ENCODE data around the gene GSPT1.
"Not testable (repeated sequence)": the region's sequence is repeated elsewhere in the genome, so short reads cannot be mapped to it uniquely, and the experiment has no call there.

Gene GSPT1

GRCh38 chr16:11915644-11916523 is at the start of gene GSPT1:
GSPT1 (minus strand) TSS chr16:11915956; CDS start chr16:11915720, 236 bp downstream.
- DNase-seq, result peak; percentile 98

GRCh38 chr16:11964761-11965551 is 49.2 kb upstream of the GSPT1 start, which contains the start of gene TNFRSF17:
TNFRSF17 (plus strand) TSS chr16:11965210; CDS start chr16:11965325, 115 bp downstream.
- no peak for DNase-seq

DNA sequence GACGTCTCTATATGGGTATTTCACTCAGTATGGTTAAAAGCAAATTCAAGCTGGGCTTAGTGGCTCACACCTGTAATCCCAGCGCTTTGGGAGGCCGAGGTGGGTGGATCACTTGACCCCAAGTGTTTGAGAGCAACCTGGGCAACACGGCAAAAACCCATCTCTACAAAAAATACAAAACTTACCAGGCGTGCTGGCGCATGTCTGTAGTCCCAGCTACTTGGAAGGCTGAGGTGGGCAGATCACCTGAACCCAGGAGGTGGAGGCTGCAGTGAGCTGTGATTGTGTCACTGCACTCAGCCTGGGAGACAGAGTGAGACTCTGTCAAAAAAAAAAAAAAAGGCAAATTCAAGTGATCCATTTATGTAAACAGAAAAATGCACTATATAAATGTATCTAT is 48.0 kb upstream of the GSPT1 start:
- DNase-seq, result no peak

- DNase-seq, result not testable (repeated sequence)
These were observed 47.2 kb upstream of the GSPT1 start for GRCh38 chr16:11962978-11963377.

- not testable (repeated sequence) for DNase-seq
These were observed 46.7 kb upstream of the GSPT1 start for GRCh38 chr16:11962457-11962856.

DNA sequence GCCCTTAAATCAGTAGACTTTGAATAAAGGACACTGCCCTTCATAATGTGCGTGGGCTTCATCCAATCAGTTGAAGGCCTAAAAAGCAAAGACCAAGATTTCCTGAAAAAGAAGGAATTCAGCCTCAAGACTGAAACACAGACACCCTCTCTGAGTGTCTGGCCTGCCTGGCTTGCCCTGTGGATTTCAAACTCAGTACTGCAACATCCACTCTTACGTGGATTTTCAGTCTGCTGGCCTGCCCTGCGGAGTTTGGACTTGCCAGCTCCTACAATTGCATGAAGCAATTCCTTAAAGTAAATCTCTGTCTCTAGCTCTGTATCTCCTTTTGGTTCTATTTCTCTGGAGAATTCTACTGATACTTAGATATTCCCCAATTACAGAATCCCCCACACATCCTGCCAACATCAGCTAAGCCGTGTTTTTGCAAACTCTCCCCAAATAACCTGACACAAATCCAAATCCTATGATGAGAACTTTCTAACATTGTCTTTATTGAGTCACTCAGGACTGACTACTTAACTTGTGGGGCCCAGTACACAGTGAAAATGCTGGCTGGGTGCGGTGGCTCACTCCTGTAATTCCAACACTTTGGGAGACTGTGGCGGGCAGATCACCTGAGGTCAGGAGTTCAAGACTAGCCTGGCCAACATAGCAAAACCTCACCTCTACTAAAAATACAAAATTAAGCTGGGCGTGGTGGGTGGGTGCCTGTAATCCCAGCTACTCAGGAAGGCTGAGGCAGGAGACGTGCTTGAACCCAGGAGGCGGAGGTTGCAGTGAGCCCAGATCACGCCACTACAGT is 42.0 kb upstream of the GSPT1 start:
- no peak for DNase-seq

DNA sequence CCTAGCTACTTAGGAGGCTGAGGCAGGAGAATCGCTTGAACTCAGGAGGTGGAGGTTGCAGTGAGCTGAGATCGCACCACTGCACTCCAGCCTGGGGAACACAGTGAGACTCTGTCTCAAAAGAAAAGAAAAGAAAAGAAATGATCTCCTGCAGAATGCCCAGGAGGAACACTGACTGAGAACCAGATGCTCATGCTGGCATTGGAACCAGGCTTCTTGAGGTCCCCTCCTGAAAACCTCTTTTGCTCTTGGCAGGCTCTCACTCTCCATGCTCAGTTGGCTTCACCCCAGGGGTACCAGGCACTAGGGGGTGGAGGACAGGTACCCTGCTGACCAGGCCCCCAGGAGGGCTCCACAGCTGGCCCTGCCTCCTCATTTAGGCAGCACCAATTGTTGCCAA is 40.8 kb upstream of the GSPT1 start:
- no peak for DNase-seq

DNA sequence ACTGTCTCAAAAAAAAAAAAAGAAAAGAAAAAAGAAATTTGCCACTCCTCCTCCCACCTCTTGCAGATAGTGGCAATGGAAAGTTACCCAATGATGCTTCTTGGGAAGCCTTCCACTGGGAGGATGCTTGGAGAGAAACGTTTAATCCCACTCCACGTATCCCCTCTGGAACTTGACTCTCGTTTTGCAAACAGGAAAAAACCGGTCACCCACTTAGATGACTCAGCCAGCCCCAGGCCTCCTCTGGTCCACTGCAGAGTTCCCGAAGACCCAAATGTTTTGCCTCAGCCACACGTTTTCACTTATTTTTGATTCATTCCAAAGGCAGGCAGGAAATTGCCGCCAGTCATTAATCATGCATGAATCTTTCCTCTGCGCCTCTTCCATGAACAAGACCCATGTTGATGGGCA is 40.0 kb upstream of the GSPT1 start:
- DNase-seq, result no peak

DNA sequence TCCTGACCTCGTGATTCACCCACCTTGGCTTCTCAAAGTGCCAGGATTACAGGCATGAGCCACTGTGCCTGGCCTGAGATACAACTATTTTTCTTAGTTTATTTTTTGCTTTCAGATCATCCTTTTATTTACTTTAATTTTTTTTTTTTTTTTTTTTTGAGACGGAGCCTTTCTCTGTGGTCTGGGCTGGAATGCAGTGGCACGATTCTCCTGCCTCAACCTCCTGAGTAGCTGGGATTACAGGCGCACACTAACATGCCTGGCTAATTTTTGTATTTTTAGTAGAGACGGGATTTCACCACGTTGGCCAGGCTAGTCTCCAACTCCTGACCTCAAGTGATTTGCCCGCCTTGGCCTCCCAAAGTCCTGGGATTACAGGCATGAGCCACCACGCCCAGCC is 37.8 kb upstream of the GSPT1 start:
- not testable (repeated sequence) for DNase-seq

- no peak for DNase-seq
These were observed 34.6 kb upstream of the GSPT1 start for GRCh38 chr16:11950388-11950787.

DNA sequence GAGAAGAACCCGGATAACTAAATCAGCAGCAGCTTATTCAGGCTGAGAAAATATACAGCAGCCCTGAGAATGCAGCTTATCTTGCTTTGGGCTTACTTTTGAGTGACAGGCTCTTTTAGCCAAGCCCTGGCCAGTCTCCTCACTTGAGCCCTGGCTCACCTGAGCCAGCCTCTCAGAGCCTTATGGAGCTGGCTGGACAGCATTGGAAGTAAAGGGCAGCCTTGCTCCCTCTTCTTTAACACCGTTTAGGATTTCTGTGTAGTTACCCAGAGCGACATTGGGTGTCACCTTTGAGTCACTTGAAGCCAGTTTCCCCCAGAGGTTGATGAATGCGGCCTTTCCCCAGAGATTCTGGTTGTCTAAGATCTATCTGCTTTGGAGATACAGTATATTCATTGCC is 33.8 kb upstream of the GSPT1 start:
- no peak for DNase-seq

DNA sequence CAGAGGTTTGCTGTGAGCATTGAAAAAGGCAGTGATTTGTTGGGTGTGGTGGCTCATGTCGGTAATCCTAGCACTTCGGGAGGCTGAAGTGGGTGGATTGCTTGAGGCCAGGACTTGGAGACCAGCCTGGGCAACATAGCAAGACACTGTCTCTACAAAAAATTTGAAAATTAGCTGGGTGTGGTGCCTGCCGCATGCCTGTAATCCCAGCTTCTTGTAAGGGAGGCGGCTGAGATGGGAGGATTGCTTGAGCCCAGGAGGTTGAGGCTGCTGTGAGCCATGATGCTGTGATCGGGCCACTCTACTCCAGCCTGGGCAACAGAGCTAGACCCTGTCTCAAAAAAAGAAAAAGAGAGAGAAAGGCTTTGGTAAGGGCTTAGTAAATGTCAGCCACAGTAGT is 33.1 kb upstream of the GSPT1 start:
- DNase-seq, result no peak

DNA sequence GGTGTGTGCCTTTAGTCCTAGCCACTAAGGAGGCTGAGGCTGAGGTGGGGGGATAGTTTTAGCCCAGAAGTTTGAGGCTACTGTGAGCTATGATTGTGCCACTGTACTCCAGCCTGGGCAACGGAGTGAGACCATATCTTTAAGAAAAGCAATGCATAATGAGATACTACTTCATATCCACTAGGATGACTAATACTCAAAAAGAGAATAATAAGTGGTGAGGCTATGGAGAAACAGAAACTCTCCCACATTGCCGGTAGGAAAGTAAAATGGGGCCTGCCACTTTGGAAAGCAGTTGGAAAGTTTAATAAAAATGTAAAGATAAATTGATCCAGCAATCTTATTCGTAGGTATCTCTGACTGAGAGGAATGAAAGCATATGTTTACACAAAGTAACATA is 30.7 kb upstream of the GSPT1 start:
- DNase-seq, result no peak

- not testable (repeated sequence) for DNase-seq
These were observed 26.2 kb upstream of the GSPT1 start, which contains the start of gene NPIPB2 for GRCh38 chr16:11941945-11942344. NPIPB2 (minus strand) TSS chr16:11942045; CDS start chr16:11942045, 0 bp downstream.

DNA sequence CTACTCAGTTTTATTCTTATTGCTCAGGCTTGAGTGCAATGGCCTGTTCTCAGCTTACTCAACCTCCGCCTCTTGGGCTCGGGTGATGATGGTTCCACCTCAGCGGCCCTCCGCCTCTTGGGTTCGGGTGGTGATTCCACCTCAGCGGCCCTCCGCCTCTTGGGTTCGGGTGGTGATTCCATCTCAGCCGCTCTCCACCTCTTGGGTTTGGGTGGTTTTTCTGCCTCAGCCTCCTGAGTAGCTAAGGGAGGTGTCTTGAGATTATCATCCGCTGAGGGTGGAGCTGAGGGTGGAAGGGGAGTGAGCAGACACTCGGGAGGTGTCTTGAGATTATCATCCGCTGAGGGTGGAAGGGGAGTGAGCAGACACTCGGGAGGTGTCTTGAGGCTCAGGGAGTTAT is 11.6 kb upstream of the GSPT1 start:
- not testable (repeated sequence) for DNase-seq

- DNase-seq, result not testable (repeated sequence)
These were observed 8.3 kb upstream of the GSPT1 start for GRCh38 chr16:11924046-11924445.

DNA sequence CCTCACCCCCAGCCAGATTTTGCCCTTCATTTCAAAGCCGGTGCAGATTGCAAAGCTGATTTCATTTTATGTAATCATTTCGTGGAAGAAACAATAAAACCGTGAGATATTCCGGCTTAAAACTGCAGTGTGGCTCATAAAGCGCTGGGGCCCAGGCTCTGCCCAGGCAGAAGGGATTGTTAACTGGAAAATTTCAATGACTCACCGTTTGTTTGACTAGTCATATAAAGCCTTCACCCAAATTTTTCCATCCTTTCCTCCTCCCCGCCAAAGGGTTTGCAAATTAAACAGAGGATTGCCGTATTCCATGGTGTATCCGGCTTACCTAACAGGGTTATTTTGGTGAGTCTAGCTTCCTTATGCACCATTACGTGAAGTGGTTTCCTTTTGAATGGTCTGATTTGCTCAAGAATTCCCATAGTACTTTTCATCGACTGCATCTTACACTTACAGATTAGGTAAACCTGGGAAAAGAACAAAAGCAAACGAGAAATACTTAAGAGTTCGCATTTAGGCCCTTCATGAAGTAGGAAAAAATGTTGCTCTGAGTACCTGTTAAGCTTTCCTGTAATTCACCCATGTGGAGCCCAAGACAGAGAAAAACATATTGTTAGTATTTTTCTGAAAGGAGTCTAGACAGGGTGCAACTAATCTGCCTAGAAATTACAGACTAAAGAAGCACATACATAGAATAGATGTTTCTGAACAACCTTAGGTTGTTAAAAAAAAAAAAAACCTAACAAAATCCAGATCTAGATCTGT is 949 bp upstream of the GSPT1 start:
- no peak for DNase-seq

- peak; percentile 10 for DNase-seq
These were observed 577 bp downstream of the GSPT1 start for GRCh38 chr16:11915114-11915643.

DNA sequence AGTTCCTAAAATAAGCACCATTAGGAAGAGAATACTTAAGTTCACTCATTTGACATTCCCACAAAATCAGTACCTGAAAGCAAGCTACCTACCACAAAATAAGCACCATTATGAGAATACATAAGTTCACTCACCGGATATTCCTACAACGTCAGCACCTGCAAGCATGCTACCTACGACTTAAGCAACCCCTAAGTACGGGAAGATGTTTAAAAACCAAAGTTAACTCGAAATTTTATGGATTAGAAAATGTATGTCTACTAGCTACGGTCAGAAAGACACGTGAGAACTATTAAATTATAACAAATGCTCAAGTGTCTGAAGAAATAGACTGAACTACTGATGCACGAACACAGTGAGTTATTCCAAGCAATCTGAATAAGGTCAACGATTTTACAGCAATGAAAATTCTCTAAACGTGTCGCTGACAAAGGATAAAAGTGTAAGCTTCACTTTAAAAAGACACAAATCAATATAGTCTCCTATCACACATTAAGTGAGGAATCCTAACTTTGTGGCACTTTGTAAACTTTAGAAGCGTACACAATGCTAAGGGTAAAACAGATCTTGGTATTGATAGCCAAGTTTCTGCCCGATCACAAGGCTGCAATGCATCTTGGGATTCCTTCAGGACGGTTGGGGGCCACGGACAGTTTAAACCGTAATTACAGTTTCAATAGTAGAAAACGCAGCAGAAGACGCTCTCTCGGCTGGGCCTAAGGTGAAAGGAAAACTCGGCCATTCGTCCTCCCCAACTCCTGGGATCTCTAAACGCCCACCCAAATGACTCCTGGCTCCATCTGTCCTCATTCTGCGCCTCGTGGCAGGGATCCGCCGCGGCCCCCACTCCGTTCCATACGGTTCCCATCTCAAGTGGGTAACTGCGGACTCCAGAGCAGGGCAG is 1.3 kb downstream of the GSPT1 start:
- peak; percentile 15 for DNase-seq

DNA sequence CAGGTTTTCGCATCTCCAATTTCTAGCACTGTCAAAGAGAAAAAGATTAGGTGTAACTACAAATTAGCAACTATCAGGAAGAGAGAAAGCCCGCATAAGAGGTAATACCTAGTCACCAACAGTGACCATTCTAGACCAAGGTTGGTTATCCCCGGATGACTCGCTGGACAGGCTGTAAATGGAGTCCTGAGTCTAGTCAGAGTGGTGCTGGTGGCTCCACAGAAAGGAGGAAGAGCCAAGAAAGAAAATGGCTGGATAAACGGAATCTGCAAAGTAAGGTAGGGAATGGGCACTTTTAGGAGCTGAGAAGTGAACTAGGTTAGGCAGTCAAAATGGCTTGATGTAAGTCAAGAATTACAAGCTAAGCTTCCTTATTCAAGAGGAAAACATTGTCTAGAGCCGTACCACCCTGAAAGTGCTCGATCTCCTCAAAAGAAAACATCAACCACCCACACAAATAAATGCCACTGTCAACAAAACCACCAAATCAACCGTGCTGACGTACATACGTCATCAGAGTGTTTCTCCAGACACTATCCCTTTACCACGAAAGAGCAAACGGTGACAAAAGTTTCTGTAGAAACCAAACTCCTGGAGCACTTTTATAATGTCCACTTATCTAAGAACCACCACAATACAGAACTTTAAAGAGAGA is 2.2 kb downstream of the GSPT1 start:
- DNase-seq, result no peak

Measured in activated T-cell treated with anti-CD3 and anti-CD28 coated beads for 4 hours (primary cell).